ENCODE measurements around the gene RPP21. TPM values are rescaled to one million over a fixed set of nuclear protein-coding genes. Genes with fewer than 3 reads are reported as not detected.
"Not testable (repeated sequence)": the region's sequence is repeated elsewhere in the genome, so short reads cannot be mapped to it uniquely, and the experiment has no call there.

RPP21 gene
- total RNA-seq, 1 donor from 2014 or later: 25.4 TPM

DNA sequence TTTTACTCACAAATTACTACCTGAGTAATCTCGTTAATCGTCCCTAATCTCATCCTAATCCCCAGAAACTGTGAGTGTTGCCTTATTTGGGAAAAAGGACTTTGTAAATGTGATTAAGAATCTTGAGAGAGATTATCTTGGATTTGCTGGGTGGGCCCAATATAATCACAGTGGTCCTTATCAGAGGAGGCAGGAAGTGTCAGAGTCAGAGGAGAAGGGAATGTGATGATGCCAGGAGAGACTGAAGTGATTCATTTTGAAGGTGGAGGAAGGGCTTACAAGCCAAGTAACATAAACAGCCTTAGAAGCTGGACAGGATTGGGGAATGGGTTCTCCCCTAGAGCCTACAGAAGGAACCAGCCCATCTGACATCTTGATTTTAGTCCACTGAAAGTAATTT is 16.7 kb downstream of the RPP21 start:
- DNase-seq: no peak
- ATAC-seq (ENCODE audit: poor library complexity): no peak
- intact Hi-C loops (cut with DNase I): no loop called here

DNA sequence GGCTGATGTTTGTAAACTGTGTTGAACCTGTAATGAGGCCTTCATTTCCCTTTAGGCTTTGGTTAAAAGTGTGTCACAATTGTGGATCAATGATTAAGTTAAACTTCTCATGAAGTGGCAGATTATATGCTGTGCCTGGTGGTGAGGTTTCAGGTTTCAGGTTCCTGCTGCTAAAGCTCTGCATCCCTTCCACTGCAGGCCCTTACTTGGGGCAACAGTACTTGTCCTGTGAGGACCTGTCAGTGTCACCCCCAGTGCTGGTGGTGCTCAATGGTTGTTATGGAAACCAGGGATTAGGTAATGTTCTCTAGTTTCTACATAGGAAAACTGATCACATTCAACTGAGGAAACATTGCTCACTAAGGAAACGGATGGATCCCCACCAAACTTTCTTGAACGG is 18.5 kb downstream of the RPP21 start:
- no peak for DNase-seq
- intact Hi-C loops (cut with DNase I): no loop called here
- ATAC-seq (ENCODE audit: poor library complexity): no peak

DNA sequence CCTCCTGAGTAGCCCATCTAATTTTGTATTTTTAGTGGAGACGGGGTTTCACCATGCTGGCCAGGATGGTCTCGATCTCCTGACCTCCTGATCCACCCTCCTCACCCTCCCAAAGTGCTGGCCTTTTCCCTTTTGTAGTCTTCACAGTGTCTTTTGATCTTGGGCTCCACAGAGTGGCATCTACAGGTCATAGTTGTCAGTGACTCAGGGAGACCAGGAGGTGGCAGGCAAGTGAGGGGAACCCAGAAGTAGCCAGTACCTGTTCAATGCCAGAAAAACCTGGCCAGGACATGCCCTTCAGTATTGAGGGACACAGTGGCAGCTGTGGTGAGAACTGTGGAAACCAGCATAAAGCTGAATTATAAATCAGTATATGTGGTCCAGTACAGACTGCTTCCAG is 19.6 kb downstream of the RPP21 start:
- no peak for DNase-seq
- no peak for ATAC-seq (ENCODE audit: poor library complexity)
- intact Hi-C loops (cut with DNase I): no loop called here

DNA sequence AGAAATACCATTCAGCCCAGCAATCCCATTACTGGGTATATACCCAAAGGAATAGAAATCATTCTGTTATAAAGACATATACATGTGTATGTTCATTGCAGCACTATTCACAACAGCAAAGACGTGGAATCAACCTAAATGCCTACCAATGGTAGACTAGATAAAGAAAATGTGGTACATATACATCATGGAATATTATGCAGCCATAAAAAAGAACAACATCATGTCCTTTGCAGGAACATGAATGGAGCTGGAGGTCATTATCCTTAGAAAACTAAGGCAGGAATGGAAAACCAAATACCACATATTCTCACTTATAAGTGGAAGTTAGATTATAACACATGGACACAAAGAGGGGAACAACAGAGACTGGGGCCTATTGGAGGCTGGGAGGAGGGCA is 24.3 kb downstream of the RPP21 start:
- ATAC-seq (ENCODE audit: poor library complexity); DNase-seq; intact Hi-C loops (cut with DNase I): not testable (repeated sequence)

DNA sequence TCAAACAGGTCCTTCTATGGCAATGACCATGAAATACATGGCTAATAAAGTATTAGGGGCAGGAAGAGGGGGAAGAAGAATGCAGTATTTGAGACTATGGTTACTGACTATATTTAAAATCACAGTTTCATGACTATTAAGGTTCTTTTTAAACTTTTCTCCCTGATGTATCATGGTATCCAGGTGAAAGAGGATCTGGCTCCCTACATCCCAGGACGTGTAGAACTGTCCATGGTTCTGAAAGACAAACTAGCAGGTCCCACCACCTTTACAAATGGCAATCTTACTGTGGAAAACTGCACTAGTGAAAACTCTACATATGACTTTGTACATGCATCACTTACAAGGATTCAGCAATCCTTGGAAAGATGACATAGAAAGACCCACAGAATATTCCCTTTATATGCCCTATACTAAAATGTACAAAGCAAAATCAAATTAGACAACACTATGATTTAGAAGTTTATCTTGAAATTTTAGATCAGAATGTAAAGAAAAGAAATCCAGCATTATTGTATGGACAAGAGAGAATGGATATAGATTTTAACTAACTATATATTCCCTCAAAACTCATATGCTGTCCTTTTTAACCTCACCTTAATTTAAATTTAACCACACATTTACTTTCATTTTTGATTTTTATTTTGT is 33.5 kb downstream of the RPP21 start:
- intact Hi-C loops (cut with DNase I): no loop called here
- no peak for ATAC-seq (ENCODE audit: poor library complexity)

DNA sequence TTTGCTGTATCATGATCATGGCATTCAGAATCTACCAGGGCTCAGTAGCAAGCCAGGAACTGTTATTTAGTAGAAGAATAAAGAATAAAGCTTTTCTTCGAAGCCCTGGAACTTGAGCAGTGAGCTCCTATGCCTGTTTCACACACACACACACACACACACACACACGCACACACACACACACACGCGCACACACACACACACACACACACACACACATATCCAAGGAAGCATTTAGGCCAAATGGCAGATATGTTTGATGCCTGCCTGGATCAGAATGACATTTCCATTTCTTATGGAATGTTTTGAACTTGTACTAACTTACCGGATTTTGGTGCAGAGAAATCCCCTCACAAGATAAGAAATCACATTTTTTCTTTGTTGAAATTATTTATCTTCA is 35.5 kb downstream of the RPP21 start:
- ATAC-seq (ENCODE audit: poor library complexity) (no peak), DNase-seq (no peak)
- intact Hi-C loops (cut with DNase I): no loop called here

More for the DNA sequence above, 33.5 kb downstream of the RPP21 start:
- DNase-seq: no peak

DNA sequence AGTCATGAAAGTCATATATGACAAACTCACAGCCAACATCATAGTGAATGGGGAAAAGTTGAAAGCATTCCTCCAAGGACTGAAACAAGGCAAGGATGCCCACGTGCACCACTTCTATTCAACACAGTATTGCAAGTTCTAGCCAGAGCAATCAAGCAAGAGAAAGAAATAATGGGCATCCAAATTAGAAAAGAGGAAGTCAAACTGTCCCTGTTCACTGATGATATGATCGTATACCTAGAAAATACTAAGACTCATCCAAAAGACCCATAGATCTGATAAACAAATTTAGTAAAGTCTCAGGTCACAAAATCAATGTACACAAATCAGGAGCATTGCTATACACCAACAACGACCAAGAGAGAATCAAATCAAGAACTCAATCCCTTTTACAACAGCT is 41.2 kb downstream of the RPP21 start:
- ATAC-seq (ENCODE audit: poor library complexity) (no peak), DNase-seq (no peak)
- intact Hi-C loops (cut with DNase I): no loop called here

DNA sequence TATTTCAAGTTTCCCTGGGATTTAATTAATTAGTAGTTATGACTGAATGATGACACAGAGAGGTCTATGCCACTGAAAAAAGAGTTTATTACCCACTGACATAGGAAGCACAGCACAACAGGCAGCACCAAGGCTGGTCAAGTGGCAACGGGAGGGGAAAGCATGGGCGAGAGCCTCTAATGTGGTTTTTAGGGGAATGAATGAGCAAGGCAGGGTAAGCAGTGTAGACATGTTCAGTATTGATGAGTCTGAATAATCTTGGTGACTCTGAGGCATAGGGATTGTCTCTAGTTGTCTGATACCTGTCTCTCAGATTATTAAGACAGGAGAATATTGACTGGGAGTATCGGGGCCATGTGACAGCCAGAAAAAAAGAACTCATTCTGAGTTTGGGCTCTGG is 46.3 kb downstream of the RPP21 start:
- intact Hi-C loops (cut with DNase I): no loop called here
- ATAC-seq (ENCODE audit: poor library complexity) (no peak), DNase-seq (no peak)

DNA sequence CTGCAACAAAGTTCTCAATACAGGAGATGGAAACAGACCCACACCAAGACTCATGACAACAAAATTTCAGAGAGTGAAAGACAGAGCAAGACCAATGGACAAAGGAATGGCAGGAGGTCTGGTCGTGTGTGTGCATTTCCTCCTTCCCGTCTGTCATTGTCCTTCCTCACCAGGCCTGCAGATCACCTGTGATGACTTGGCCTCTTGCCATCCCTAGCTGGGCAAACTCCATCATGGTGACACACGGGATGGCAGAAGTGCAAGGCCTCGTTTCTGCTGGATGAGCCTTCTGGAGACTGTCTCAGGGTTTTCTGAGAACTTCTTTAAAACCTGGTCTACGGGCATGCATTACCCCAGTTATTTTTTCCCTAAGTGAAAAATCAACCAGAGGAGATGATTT is 49.2 kb downstream of the RPP21 start:
- intact Hi-C loops (cut with DNase I): no loop called here
- ATAC-seq (ENCODE audit: poor library complexity) (no peak), DNase-seq (no peak)

Other genes with a start within 250 kb of the RPP21 start
- gene TRIM31, start 232.1 kb upstream of the RPP21 start, total RNA-seq: not detected
- gene TRIM40, start 209.0 kb upstream of the RPP21 start, total RNA-seq: not detected
- not detected for gene TRIM10, start 183.9 kb upstream of the RPP21 start, total RNA-seq
- not detected for gene TRIM15, start 181.6 kb upstream of the RPP21 start, total RNA-seq
- 17.8 TPM for gene TRIM26, start 131.8 kb upstream of the RPP21 start, total RNA-seq
- gene TRIM39, start 18.2 kb upstream of the RPP21 start, total RNA-seq: 6.2 TPM
- gene HLA-E, start 144.4 kb downstream of the RPP21 start, total RNA-seq: 145 TPM
- 17.6 TPM for gene GNL1, start 211.3 kb downstream of the RPP21 start, total RNA-seq
- 1.4 TPM for gene PRR3, start 212.1 kb downstream of the RPP21 start, total RNA-seq
- 32.5 TPM for gene ABCF1, start 226.3 kb downstream of the RPP21 start, total RNA-seq

Data from Right ventricle myocardium superior (tissue), 1 donor.